ENCODE data around the gene LPGAT1.

DNA sequence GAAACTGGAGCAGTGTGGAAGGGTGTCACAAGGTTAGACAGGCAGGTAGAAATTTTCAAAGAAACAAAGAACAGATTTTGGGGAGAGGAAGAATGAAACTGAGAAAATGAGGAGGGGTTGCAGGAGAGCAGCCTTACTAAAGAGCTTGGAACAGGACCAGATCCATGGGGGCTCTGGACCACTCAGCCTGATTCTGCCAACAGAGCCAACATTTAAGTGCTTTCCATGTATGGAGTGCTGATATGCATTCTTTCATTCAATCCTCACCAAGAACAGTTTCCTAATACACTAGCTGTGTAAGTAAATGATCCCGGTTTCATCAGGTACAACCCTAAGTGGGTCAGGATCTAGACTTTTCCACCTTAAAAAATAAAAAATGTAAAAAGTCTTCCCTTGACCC lies 16.2 kb downstream of the LPGAT1 start:
- TF ChIP-seq, protein P1, sequence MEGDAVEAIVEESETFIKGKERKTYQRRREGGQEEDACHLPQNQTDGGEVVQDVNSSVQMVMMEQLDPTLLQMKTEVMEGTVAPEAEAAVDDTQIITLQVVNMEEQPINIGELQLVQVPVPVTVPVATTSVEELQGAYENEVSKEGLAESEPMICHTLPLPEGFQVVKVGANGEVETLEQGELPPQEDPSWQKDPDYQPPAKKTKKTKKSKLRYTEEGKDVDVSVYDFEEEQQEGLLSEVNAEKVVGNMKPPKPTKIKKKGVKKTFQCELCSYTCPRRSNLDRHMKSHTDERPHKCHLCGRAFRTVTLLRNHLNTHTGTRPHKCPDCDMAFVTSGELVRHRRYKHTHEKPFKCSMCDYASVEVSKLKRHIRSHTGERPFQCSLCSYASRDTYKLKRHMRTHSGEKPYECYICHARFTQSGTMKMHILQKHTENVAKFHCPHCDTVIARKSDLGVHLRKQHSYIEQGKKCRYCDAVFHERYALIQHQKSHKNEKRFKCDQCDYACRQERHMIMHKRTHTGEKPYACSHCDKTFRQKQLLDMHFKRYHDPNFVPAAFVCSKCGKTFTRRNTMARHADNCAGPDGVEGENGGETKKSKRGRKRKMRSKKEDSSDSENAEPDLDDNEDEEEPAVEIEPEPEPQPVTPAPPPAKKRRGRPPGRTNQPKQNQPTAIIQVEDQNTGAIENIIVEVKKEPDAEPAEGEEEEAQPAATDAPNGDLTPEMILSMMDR (IDR thresholded peaks at IDR 0.05), result no peak
- TF ChIP-seq POLR2A (IDR thresholded peaks at IDR 0.05), result no peak

Measured in thyroid gland (tissue), 4 donors.